SKM-1 (cell line): ENCODE measurements around the gene TMCC3.

Experiments
- DNase-seq: peaks from one replicate; lab custom pipeline; 2025; ENCODE audit not compliant: unreplicated experiment; lab: John Stamatoyannopoulos, UW

Gene TMCC3

DNA sequence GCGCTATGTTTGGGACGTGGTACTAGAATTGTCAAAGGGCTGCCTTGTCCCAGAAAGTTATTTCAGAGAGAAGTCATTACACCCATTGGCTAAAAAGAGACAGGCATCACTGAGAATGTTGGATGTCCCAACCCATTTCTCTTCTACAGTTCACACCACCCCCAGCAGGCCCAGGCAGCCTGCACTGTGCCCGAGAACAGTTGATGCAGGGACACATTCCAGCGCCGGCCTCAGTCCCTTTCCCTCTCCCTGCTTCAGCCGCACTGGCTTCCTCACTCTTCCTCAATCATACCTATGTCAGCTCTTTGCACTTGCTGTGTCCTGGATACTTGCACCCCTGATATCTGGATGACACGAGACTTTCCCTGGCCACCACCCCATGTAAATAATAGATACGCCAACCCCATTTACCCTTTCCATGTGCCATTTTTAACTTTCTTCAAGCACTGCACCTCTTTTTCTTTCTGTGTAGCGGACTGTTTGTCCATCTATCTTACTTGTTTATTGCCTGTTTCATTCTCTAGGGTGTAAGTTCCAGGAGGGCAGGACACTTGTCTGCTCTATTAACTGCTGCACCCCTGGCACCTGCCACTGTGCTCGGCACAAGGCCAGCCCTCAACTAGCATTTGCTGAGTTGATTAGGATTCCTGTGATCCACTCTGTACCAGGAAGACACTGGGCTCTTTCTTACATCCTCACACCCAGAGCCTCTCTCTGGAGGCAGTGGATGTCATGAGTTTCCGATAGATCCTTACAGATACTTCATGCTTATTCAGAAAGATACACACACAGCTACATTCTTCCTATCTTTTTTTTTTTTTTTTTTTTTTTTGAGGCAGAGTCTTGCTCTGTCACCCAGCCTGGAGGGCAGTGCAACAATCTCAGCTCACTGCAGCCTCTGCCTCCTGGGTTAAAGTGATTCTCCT lies 114.1 kb downstream of the TMCC3 start:
- no peak for DNase-seq

DNA sequence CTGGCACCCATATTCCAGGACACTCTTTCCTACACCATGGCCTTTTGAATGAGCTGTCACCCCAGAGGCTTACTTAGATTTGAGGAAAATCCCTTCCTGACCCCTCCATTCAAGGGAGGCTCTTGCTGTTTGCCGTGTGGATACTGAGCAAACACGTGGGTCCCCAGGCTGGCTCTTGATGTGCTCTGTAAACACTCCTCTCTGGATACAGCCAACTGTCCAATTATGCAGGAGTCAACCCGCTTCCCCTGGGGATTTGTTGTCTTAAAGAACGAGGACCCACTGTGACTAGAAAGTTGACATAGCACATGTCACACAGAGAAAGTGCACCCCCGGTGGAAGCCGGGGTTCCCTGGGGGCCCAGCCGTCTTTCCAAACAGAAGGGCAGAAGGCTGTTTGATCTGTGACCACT lies 114.8 kb downstream of the TMCC3 start:
- DNase-seq: no peak

DNA sequence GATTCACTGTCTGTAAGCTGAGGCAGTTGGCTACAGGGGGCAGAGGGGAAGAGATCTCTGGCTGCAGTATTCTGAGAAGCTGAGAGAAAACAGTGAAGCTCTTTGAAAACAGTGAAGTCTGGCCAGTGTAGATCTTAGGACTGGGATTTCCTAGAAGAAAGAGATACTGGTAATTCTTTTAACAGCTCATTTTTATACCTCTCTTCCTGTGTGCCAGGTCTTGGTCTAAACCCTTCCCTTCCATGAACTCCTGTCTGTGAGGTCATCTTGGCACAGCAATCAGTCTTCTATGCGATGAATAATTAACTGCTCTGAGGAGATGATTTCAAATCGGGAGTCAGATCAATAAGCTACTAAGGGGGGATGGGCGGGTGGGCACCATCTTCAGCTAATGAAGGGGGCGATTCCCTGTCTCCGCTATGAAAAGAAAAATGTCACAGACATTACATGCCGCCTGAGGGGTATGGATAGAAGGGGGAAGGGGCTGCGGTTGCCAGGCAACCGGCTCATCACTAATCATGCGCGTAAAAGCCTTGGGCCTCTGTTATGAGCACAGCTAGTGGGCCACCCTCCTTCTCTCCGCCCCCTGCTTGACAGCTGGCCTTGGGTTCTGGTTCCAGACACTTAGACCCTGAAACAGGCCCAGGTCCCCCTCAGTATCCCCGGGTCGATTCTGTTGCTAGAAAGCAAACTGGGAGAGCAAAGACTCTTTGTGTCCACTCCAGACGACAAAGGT lies 115.4 kb downstream of the TMCC3 start:
- no peak for DNase-seq

DNA sequence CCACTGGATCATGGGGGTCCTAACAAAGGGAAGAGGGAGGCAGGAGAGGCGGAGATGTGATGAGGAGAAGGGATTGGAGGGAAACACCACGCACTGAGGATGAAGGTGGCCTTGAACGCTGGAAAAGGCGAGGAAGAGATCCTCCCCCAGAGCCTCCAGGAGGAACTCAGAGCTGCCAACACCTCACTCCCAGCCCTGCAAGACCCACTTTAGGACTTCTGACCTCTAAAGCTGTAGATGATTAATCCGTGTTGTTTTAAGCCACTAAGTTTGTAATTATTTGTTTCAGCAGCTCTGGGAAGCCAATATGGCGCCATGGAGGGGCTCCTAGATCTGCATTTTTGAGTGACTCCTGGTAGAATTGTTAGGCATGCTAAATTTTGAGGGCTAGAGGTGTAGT lies 116.1 kb downstream of the TMCC3 start:
- no peak for DNase-seq

DNA sequence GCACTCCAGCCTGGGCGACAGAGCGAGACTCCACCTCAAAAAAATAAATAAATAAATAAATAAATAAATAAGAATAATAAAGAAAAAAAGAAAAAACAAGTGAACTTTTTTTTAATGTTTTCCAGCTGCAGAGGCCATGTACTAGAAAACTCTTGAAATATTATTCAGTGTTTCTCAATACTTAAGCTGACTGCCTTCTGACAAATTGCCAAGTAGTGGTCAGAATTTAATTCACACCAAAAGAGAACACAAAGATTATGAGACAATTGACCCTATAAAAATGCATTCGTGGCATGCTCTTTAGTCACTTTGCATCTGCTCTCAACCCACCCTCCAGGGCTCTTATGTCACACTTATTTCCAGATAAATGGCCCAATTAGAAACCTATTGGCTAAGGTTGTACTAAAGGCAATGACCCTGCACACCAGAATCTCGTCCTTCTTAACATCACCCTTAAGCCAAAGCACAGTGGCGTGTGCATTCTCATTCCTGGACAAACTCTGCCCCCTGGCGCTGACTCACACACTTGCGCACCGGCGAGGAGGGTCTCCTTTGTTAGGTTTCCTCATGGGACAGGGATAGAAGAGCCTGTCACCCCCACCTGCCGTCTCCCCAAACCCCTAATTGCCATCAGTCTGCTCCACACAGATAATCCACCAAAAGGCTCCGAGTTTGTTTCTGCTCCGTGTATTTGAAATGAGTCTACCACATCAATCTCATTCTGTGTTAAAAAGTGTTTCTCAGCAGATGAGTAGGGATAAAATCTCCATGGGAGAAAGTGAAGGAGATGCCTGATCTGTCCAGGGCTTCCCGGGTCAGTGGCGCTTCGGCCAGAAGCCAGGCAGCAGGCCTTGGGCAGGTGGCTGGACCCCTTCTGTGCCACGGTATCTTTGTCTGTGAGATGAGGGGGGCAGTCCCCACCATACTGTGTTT lies 117.6 kb downstream of the TMCC3 start:
- peak; percentile 12 for DNase-seq

DNA sequence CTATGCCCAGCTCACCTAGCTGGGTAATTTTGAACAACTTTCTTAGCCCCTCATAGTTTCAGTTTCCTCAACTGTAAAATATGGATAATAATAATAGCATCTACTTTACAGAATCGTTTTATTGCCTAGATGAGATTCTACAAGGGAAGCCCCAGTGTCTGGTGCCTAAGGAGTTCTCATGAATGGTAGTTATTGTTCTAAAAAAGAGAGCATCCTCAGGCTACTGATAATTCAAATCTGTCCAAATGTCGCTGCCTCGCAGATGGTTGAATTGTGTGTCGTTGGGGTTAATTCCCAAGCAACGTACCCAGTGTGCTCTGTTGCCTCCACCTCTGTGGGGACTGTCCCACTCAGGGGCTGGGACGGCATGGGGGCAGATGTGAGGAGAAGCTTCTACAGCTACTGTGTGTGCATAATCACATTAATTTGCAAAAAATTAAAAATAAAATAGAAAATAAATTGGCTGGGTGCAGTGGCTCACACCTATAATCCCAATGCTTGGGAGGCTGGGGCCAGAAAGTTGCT lies 119.1 kb downstream of the TMCC3 start:
- no peak for DNase-seq

DNA sequence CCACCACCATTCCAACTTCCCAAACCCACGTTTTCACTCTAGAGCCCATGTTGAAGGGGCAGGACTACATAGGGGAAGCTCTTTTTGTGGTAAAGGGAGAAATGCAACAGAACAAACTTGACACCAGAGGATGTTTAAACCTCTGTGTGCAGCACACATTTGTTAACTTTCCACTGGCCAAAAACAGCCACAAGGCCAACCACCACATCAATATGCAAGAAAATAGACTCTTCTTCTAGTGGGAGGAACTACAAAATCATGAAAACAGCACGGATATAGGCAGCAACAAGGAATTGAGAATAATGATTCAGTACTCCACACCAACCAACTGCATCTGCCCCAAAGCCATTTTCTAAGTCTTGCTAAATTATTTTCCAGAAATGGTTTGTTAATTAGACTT lies 124.4 kb downstream of the TMCC3 start:
- DNase-seq: no peak
